CD4-positive, alpha-beta T cell (primary cell): Measurements from ENCODE around the gene VWA8. TPM values are rescaled to one million over a fixed set of nuclear protein-coding genes. Genes with fewer than 3 reads are reported as not detected.

Experiments
- ATAC-seq: fragments of 200-7000 bp; cut with Tn5 transposase; one replicate; pipeline ENCODE4 v1.10.0; 2022; ENCODE audit warnings: mild to moderate bottlenecking; ENCODE audit not compliant: poor library complexity
- CTCF ChIA-PET: fragments of 350-600 bp; sonication (Branson Sonifier 250); formaldehyde crosslinking; loops from one replicate; lab custom pipeline; 2021; ENCODE audit warnings: antibody characterized with exemption, inconsistent platforms; lab: Charles Lee
- POLR2A ChIA-PET: fragments of 350-600 bp; sonication (Branson Sonifier 250); formaldehyde crosslinking; loops from one replicate; lab custom pipeline; 2021; ENCODE audit warnings: antibody characterized with exemption, inconsistent platforms; lab: Charles Lee
- DNase-seq, 14 experiments: peaks; one replicate each; pipeline ENCODE4 v3.0.0-alpha.2; 2013 to 2020; ENCODE audit warnings: mixed read lengths in 2 of 14
- H3K27ac ChIP-seq, 2 donors: one replicate each; pipeline versions ENCODE4 v1.5.1 to v1.7.0; 2013; ENCODE audit warnings: low read length in 2 of 2, low read depth in 1 of 2, mild to moderate bottlenecking in 1 of 2
- H3K27me3 ChIP-seq, 2 experiments: 1 replicate in 1 of 2; 2 replicates in 1 of 2; pipeline versions ENCODE4 v1.6.1 to v1.7.0; 2013; ENCODE audit warnings: low read length in 2 of 2, control low read depth in 1 of 2, mild to moderate bottlenecking in 1 of 2, moderate library complexity in 1 of 2; ENCODE audit not compliant: insufficient read depth in 2 of 2, control insufficient read depth in 1 of 2
- H3K36me3 ChIP-seq: one replicate; pipeline ENCODE4 v1.6.1; 2013; ENCODE audit warnings: low read length, control low read depth; ENCODE audit not compliant: insufficient read depth
- H3K4me1 ChIP-seq: one replicate; pipeline ENCODE4 v1.6.1; 2013; ENCODE audit warnings: low read length, control low read depth; ENCODE audit not compliant: insufficient read depth
- H3K4me3 ChIP-seq: one replicate; pipeline ENCODE4 v1.5.1; 2013; ENCODE audit warnings: mild to moderate bottlenecking, low read length, moderate library complexity
- H3K9me3 ChIP-seq, 2 experiments: 1 replicate in 1 of 2; 2 replicates in 1 of 2; pipeline versions ENCODE4 v1.6.1 to v1.7.0; 2013; ENCODE audit warnings: low read length in 2 of 2, mild to moderate bottlenecking in 2 of 2, control low read depth in 1 of 2, moderate library complexity in 1 of 2; ENCODE audit not compliant: control insufficient read depth in 1 of 2, insufficient read depth in 1 of 2
- H3K27ac Mint-ChIP-seq: one replicate; pipeline ENCODE4 v1.8.0; 2020; ENCODE audit warnings: mixed read lengths
- H3K27me3 Mint-ChIP-seq: one replicate; pipeline ENCODE4 v1.8.0; 2021; ENCODE audit warnings: mixed read lengths
- H3K36me3 Mint-ChIP-seq: one replicate; pipeline ENCODE4 v1.8.0; 2021; ENCODE audit warnings: low read depth, mixed read lengths
- H3K4me1 Mint-ChIP-seq: one replicate; pipeline ENCODE4 v1.8.0; 2021; ENCODE audit warnings: low read depth, mixed read lengths
- H3K4me3 Mint-ChIP-seq: one replicate; pipeline ENCODE4 v1.8.0; 2020; ENCODE audit warnings: mild to moderate bottlenecking, mixed read lengths
- H3K9me3 Mint-ChIP-seq: one replicate; pipeline ENCODE4 v1.8.0; 2020; ENCODE audit warnings: mixed read lengths
- intact Hi-C, 2 experiments: fragments of 100-400 bp; cut with DNase I in 1 of 2; cut with micrococcal nuclease in 1 of 2; formaldehyde crosslinking; loops; one replicate each; pipeline versions ENCODE4 v1.15.1 to v1.9.0; 2023 to 2025; cut with DNase I, micrococcal nuclease
- total RNA-seq, 174 experiments: library from RNA in 2 of 174; stranded (reverse) in 2 of 174; gene quantifications; one replicate each; pipeline ENCODE4 v1.2.3 and lab custom pipeline; 2021 to 2026
- TF ChIP-seq, protein P1 (sequence below): fragments of 200-600 bp; IDR thresholded peaks from one replicate; pipeline ENCODE4 v1.8.0; 2022; ENCODE audit warnings: antibody characterized with exemption, mild to moderate bottlenecking

The VWA8 gene
- total RNA-seq, 2 experiments from 2014 or later, result 18.7 to 19.0 TPM

DNA sequence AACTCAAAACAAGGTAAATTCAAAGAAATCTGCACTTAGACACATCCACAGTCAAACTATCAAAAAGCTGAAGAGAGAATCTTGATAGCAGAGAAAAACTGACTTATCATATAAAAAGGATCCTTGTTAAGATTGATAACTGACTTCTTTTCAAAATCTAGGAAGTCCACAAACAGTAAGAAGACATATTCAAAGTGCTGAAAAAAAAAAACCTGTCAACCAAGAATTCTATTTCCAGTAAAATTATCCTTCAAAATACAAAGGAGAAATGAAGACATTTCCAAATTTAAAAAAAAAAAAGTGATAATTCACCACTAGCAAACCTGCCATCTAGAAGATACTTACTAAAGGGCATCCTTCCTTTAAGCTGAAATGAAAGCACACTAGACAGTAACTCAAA is 15.0 kb downstream of the VWA8 start:
- Histone ChIP-seq H3K4me3 (no peak overlapping the region), H3K27me3 (no peaks in the 10 kb centered on the region), H3K36me3 (peaks cover 21% of the 10 kb centered on the region), H3K4me1 (no peaks in the 10 kb centered on the region), H3K27ac (no peak overlapping the region), H3K9me3 (peaks cover 5 to 18% of the 10 kb centered on the region in 2 experiments)
- no peak overlapping the region for H3K27ac Mint-ChIP-seq
- intact Hi-C loops, result no loop called here
- no peaks in the 10 kb centered on the region for H3K27me3 Mint-ChIP-seq
- DNase-seq (no peak), ATAC-seq (no peak)
- peaks cover 80% of the 10 kb centered on the region for H3K36me3 Mint-ChIP-seq
- peaks cover 15% of the 10 kb centered on the region for H3K4me1 Mint-ChIP-seq
- peaks cover 13% of the 10 kb centered on the region for H3K9me3 Mint-ChIP-seq
- TF ChIP-seq, protein P1, sequence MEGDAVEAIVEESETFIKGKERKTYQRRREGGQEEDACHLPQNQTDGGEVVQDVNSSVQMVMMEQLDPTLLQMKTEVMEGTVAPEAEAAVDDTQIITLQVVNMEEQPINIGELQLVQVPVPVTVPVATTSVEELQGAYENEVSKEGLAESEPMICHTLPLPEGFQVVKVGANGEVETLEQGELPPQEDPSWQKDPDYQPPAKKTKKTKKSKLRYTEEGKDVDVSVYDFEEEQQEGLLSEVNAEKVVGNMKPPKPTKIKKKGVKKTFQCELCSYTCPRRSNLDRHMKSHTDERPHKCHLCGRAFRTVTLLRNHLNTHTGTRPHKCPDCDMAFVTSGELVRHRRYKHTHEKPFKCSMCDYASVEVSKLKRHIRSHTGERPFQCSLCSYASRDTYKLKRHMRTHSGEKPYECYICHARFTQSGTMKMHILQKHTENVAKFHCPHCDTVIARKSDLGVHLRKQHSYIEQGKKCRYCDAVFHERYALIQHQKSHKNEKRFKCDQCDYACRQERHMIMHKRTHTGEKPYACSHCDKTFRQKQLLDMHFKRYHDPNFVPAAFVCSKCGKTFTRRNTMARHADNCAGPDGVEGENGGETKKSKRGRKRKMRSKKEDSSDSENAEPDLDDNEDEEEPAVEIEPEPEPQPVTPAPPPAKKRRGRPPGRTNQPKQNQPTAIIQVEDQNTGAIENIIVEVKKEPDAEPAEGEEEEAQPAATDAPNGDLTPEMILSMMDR, result no peak
- ChIA-PET CTCF (interaction anchor here (0.7 kb wide), 1 partner anchor 376 kb away, joined by 3 read pairs; no protein-coding TSS in a partner anchor), POLR2A (no interaction called here)
- no peak overlapping the region for H3K4me3 Mint-ChIP-seq

GRCh38 chr13:41944635-41945397 is 16.1 kb downstream of the VWA8 start:
- no peaks in the 10 kb centered on the region for H3K27me3 ChIP-seq
- no peak for DNase-seq
- no peaks in the 10 kb centered on the region for H3K27me3 Mint-ChIP-seq
- ATAC-seq, result no peak
- peaks cover 21% of the 10 kb centered on the region for H3K36me3 ChIP-seq
- peaks cover 13% of the 10 kb centered on the region for H3K9me3 Mint-ChIP-seq
- H3K4me3 ChIP-seq, result no peak overlapping the region
- peaks cover 5 to 18% of the 10 kb centered on the region in 2 experiments for H3K9me3 ChIP-seq
- TF ChIP-seq, protein P1, result no peak
- POLR2A ChIA-PET, result no interaction called here
- H3K27ac ChIP-seq, result no peak overlapping the region
- H3K4me1 ChIP-seq, result no peaks in the 10 kb centered on the region
- CTCF ChIA-PET, result interaction anchor here (1.5 kb wide), 1 partner anchor 13 kb away, joined by 6 read pairs; no protein-coding TSS in a partner anchor
- H3K27ac Mint-ChIP-seq, result no peak overlapping the region
- H3K4me1 Mint-ChIP-seq, result peaks cover 20% of the 10 kb centered on the region
- intact Hi-C loops, result no loop called here
- H3K4me3 Mint-ChIP-seq, result no peak overlapping the region
- peaks cover 87% of the 10 kb centered on the region for H3K36me3 Mint-ChIP-seq

DNA sequence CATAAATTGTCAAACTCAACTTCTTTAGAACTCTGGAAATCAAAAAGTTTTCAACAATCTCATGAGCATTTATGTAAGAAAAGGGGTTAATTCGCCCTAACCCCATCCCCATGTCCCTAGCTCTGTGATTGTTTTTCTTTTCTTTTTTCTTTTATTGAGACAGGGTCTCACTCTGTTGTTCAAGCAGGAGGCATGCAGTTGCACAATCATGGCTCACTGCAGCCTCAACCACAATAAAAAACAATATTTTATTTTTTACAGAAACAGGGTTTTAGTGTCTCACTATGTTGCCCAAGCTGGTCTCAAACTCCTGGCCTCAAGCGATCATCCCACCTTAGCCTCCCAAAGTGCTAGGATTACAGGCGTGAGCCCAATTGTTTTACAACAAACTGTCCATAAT is 16.7 kb downstream of the VWA8 start:
- H3K4me3 Mint-ChIP-seq, result no peak overlapping the region
- no peaks in the 10 kb centered on the region for H3K4me1 ChIP-seq
- ChIA-PET POLR2A (no interaction called here), CTCF (interaction anchor here (1.5 kb wide), 1 partner anchor 13 kb away, joined by 6 read pairs; no protein-coding TSS in a partner anchor)
- H3K4me3 ChIP-seq, result no peak overlapping the region
- H3K9me3 ChIP-seq, result peaks cover 5 to 18% of the 10 kb centered on the region in 2 experiments
- H3K36me3 Mint-ChIP-seq, result peaks cover 85% of the 10 kb centered on the region
- H3K9me3 Mint-ChIP-seq, result peaks cover 13% of the 10 kb centered on the region
- H3K4me1 Mint-ChIP-seq, result peaks cover 21% of the 10 kb centered on the region
- TF ChIP-seq, protein P1, result no peak
- DNase-seq, result no peak
- H3K27me3 Mint-ChIP-seq, result no peaks in the 10 kb centered on the region
- peaks cover 22% of the 10 kb centered on the region for H3K36me3 ChIP-seq
- ATAC-seq, result no peak
- no peaks in the 10 kb centered on the region for H3K27me3 ChIP-seq
- H3K27ac ChIP-seq, result no peak overlapping the region
- intact Hi-C loops, result no loop called here
- no peak overlapping the region for H3K27ac Mint-ChIP-seq
